AG09309 (cell line): ENCODE results near the gene CEP350.
A peak's percentile ranks its signal among the peaks of the same experiment; 100 is the strongest.

Source experiments
- DNase-seq: peaks from one replicate; pipeline ENCODE4 v3.0.0-alpha.2; 2010; ENCODE audit warnings: low read depth
- H3K4me3 ChIP-seq: 2 replicates; pipeline ENCODE4 v1.5.1; 2011; ENCODE audit warnings: mild to moderate bottlenecking, low read depth, low read length, moderate library complexity; ENCODE audit not compliant: control insufficient read depth
- TF ChIP-seq, protein P1 (sequence below): IDR thresholded peaks from 2 replicates; pipeline ENCODE4 v1.5.1; 2011; ENCODE audit warnings: mild to moderate bottlenecking, low read depth, low read length, inconsistent platforms; ENCODE audit not compliant: insufficient read depth, control insufficient read depth; ENCODE audit errors: missing control alignments

The CEP350 gene

DNA sequence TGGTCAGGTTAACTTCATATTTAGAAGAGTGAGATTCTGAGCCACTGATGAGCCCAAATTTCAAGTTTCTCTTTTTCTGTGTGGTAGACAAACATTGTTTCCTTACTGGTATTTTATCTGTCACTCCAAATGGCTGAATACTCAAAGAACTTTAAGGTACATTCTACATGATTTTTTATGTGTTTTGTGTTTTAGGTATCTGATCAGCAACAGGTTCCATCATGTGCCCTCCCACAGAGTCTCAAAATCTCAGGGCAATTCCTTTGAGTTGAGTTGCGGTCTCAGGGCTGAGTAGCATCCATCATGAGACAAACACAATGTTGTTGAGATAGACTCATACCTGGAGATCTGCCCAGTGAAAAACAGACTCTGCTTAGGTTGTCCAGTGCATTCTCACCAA is 14.7 kb upstream of the CEP350 start:
- TF ChIP-seq, protein P1, sequence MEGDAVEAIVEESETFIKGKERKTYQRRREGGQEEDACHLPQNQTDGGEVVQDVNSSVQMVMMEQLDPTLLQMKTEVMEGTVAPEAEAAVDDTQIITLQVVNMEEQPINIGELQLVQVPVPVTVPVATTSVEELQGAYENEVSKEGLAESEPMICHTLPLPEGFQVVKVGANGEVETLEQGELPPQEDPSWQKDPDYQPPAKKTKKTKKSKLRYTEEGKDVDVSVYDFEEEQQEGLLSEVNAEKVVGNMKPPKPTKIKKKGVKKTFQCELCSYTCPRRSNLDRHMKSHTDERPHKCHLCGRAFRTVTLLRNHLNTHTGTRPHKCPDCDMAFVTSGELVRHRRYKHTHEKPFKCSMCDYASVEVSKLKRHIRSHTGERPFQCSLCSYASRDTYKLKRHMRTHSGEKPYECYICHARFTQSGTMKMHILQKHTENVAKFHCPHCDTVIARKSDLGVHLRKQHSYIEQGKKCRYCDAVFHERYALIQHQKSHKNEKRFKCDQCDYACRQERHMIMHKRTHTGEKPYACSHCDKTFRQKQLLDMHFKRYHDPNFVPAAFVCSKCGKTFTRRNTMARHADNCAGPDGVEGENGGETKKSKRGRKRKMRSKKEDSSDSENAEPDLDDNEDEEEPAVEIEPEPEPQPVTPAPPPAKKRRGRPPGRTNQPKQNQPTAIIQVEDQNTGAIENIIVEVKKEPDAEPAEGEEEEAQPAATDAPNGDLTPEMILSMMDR = no peak
- no peak overlapping the region for H3K4me3 ChIP-seq
- DNase-seq = no peak

DNA sequence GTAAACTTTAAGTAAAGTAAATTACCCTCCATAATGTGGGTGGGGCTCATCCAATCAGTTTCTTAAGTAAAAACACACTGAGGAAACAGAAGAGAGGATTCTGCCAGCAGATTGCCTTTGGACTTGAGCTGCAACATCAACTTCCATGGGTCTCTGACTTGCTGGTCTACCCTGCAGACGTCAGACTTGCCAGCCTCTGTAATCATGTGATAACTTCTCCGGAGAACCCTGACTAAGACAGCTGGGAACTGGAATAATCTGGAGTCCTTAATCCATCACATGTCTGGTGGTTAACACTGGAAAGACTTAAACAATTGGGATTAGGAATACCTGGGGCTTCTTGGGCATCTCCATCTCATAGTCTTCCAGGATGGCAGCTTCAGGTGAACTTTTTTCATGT is 13.2 kb upstream of the CEP350 start:
- H3K4me3 ChIP-seq = no peak overlapping the region
- no peak for DNase-seq
- TF ChIP-seq, protein P1 = no peak

DNA sequence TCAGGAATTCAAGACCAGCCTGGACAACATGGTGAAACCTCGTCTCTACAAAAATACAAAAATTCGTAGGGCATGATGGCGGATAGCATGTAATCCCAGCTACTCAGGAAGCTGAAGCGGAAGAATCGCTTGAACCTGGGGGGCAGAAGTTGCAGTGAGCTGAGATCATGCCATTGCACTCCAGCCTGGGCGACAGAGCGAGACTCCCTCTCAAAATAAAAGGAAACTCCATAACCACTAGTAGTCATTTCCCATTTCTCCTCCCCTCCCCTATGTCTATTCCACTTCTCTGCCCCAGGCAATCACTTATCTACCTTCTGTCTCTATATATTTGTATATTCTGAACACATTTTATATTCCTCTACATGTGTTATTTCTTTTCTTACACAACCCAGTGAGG is 4.0 kb upstream of the CEP350 start:
- no peak for DNase-seq
- TF ChIP-seq, protein P1 = no peak
- no peak overlapping the region for H3K4me3 ChIP-seq

DNA sequence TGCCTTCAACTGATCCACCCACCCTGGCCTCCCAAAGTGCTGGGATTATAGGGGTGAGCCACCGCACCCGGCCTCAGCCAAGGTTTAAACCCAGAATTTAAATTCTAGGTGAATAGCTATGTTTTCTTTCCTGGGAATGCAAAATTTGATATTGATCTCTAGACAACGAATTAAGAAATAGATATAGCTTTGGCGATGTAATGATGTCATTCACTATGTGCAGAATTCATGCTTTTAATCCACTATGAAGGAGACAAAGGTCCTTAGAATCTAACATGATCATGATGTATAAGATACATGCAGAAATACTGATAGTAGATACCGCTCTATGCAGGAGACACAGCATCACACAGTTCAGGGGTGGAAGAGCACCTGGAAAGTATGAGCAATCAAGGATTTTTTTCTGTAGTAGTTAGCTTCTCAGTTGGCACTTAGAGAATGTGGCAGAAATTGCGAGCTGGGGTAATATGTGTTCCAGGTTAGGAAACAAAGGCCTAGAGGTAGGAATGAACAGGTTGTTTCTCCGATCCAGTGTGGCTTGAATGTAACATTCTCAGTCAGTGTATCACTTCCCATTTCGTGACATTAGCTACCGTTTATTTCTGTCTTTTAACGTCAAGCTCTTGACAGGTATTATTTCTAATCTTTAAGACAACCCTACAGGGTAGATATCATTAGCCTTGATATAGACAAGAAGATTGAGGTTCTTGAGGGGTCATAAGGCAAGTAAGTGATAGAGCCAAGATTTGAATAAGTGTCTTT is 3.0 kb upstream of the CEP350 start:
- DNase-seq = no peak
- no peak overlapping the region for H3K4me3 ChIP-seq
- TF ChIP-seq, protein P1 = no peak

DNA sequence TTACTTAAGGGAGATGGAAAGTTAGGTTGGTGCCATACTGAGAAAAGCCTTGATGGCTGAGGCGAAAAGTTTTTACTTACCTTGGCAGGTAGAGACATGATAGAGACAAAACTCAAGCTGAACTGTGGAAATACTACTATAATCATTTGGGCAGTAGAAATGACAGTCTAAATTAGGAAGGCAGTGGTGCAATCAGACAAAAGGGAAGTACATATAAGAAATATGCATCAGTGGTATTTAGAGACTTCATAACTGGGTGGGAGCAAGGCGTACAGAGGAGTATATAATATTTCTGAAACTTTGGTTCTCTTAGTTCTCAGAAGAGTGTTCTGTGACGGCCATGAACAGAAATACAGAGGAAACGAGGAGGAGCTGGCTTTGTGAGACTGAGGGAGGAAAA is 2.4 kb upstream of the CEP350 start:
- TF ChIP-seq, protein P1 = no peak
- H3K4me3 ChIP-seq = no peak overlapping the region
- DNase-seq = no peak

DNA sequence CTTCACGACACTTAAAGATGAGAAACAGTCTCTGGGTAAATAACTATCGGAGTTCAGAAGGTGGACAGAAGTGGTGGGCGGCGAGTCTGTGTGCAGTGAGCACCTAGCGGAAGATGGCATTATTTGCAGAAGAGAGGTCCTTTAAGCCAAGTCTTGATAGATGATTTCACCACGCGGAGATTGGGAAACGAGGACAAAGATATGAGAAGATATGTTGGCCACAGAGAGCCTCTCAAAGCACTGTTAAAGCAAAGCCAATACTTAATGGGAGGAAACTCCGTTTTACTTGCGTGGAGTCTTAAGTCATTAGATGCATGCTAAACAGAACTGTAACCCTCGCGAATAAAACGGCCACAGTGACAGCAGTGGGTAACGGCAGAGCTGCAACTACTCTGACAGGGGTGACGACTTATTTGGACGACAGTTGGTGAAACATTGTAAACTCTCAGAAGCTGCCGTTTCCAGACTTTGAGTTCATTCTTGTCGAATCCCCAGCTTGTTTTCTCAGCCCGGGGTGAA is 577 bp upstream of the CEP350 start:
- TF ChIP-seq, protein P1 = peak; percentile 21
- DNase-seq = peak; percentile 13
- H3K4me3 ChIP-seq = peak overlapping the region; percentile 55
